SIG-M5 treated with dmso at 0.1 percent for 504 hours (cell line): ENCODE data around the gene GBP6.
"Not testable (repeated sequence)": the region's sequence is repeated elsewhere in the genome, so short reads cannot be mapped to it uniquely, and the experiment has no call there.

Experiments
- DNase-seq: peaks from one replicate; lab custom pipeline; 2025; ENCODE audit not compliant: unreplicated experiment; lab: John Stamatoyannopoulos, UW

GBP6 gene, protein sequence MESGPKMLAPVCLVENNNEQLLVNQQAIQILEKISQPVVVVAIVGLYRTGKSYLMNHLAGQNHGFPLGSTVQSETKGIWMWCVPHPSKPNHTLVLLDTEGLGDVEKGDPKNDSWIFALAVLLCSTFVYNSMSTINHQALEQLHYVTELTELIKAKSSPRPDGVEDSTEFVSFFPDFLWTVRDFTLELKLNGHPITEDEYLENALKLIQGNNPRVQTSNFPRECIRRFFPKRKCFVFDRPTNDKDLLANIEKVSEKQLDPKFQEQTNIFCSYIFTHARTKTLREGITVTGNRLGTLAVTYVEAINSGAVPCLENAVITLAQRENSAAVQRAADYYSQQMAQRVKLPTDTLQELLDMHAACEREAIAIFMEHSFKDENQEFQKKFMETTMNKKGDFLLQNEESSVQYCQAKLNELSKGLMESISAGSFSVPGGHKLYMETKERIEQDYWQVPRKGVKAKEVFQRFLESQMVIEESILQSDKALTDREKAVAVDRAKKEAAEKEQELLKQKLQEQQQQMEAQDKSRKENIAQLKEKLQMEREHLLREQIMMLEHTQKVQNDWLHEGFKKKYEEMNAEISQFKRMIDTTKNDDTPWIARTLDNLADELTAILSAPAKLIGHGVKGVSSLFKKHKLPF

DNA sequence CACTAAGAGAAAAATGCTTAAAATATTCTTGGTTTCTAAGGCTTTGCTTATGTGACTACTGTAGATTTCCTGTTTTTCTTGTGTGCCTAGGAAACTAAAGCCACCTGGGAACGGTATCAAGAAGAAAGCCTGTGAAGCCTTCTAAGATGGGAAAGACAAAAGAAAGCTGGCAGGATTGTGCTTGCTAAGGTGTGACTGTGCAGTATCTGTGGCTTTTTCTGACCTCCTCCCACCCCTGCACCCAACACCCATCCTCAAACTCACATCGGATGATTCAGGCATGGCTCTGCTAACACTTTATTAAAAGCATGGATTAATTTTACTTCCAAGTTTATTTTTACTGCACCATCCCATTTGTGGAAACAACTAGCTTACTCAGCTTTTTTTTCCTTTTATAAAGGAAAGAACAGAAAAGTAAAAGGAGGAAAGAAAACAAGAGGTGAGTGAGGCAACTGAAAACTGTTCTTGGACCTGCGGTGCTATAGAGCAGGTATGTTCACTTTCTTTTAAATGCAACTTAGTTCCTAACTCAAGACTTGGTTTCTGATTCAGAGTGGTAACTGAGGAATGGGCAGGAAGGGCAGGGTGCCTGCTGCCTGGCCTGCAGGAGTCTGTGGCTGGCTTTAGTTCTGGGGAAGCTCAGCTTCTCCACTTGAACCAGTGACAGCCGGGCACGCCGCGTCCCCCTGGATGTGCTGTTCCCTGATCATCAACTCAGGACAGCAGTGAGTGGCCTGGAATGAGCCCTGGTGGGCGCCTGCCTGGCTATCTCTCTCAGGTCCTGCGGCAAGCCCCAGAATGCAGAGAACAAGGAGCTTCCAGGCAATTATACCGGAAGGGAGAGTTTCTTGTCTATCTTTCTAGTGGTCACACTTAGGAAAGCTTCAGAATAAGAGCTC lies at the start of gene GBP6:
GBP6 (plus strand) TSS at position 422 of the 899 bp plus-strand sequence. CDS start 4,493 bp downstream, outside the sequence.
- DNase-seq = no peak

DNA sequence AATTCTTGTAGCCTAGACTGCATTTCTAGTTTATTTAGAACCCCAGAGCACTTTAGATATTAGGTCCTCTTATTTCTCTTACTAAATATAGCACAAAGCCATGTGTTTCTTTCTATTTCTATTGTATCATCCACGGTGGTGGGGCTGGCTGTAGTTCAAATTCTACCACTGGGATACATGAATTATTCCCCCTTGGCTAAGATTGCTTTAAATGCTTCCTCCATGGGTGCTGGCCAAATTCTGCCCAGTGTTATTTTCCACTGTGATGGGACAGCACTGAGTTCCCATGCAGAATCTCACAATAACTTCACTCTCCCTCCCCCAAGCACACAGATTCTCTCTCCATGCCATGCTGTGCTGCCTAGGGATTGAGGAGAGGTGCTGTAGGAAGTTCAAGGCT lies 41.5 kb upstream of the GBP6 start:
- no peak for DNase-seq

DNA sequence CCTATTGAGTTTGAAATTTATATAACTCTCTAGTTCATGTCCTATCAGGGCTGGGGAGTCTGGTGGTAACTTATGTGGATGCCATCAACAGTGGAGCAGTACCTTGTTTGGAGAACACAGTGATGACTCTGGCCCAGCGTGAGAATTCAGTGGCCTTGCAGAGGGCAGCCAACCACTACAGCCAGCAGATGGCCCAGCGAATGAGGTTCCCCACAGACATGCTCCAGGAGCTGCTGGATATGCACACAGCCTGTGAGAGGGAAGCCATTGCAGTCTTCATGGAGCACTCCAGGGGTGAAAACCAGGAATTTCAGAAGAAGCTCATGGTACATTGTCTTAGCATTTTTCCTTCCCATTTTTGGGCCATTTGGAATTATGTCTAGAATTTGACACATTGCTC lies 32.0 kb upstream of the GBP6 start:
- DNase-seq = no peak

DNA sequence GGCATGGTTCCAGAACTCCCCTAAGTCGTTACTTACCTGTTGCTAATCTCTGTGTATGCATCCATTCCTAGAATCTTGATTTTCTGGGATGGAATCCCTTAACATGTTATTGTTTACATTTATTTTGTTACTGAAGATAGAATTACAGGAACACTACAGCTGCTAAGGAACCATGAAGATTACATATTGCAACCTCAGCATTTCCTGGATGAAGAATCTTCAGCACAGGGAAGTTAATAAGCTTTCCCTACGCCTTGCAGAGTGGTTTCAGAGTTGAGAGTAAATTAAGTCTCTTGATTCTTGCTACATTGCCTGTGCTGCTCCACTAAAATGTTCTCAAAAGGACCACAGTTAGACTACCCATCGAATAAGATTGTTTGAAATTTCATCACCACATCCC lies 31.4 kb upstream of the GBP6 start:
- no peak for DNase-seq

DNA sequence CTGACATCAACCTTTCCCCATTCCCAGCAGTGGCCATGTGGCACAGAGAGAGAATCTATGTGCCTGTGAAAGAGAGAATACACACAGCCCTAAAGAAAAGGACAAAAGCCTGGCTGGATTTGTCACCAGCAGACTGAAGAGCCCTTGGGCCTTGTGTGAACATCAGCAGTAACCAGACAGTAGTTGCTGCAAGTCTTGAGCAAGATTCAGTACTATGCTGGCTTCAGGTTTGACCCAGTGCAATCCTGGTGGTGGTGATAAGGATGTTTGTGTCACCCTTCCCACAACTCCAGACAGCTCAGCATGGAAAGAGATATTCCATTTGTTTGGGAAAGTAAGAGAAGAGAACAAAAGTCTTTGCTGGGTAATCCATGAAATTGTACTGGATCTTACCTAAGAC lies 28.4 kb upstream of the GBP6 start:
- no peak for DNase-seq

DNA sequence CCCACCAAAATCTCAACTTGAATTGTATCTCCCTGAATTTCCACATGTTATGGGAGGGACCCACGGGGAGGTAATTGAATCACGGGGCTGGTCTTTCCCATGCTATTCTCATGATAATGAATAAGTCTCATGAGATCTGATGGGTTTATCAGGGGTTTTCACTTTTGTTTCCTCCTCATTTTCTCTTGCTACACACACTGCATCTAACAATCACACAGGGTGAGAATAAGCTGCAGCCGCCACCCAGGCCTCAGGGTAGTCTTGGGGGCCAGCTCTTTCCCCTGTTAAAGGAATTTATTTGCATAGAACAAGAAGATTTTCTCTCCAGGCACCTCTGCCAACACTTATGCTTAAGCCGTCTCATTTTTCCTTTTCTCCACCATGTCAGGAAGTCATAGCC lies 26.0 kb upstream of the GBP6 start:
- DNase-seq = no peak

DNA sequence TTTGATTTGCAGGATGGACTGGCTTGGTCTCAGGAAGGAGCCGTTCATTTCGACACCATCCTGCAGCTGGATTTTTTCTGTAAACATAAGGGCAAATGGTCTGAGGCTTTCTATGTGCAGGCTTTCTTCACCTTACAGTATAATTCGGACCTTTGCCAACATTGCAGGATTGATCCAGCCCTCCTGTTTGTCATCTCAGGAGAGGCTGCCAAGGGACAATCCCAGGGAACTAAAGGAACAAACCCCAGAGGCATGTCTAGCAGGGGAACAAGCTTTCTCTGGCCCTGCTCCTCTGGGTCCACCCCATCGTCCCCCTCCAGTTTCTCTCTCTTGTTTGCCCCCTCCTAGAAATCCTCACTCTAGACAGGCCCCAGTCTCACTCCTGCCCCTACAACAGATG lies 24.8 kb upstream of the GBP6 start:
- no peak for DNase-seq

DNA sequence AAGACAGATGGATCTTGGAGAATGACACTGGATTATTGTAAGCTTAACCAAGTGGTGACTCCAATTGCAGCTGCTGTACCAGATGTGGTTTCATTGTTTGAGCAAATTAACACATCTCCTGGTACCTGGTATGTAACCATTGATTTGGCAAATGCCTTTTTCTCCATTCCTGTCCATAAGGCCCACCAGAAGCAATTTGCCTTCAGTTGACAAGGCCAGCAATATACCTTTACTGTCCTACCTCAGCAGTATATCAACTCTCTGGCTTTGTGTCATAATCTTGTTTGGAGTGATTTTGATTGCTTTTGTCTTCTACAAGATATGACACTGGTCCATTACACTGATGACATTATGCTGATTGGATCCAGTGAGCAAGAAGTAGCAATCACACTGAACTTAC lies 18.4 kb upstream of the GBP6 start:
- not testable (repeated sequence) for DNase-seq

DNA sequence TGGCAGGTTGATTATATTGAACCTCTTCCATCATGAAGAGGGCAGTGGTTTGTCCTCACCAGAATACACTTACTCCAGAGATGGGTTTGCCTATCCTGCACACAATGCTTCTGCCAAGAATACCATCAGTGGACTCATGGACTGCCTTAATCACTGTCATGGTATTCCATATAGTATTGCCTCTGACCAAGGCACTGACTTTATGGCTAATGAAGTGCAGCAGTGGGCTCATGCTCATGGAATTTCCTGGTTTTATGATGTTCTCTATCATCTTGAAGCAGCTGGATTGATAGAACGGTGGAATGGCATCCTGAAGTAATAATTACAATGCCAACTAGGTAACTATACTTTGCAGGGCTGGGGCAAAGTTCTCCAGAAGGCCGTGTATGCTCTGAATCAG lies 16.6 kb upstream of the GBP6 start:
- DNase-seq = no peak

DNA sequence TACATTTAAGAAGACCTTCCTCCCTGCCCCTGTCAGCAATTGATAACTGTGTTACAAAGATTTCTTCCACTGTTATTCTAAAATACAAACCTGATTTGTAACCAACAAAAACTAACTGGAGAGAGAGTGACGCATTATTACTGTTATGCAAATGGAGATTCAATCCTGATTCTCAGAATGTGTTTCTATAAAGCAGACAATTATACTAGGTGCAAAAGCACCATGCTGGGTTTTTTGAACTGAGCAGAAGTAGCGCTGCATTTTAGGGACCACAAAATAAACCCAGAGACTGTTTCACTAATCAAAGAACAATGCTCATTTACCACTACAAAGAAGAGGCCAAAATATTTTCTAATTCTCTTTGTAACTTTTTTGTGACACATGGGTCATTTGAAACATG lies 13.6 kb upstream of the GBP6 start:
- DNase-seq = no peak

DNA sequence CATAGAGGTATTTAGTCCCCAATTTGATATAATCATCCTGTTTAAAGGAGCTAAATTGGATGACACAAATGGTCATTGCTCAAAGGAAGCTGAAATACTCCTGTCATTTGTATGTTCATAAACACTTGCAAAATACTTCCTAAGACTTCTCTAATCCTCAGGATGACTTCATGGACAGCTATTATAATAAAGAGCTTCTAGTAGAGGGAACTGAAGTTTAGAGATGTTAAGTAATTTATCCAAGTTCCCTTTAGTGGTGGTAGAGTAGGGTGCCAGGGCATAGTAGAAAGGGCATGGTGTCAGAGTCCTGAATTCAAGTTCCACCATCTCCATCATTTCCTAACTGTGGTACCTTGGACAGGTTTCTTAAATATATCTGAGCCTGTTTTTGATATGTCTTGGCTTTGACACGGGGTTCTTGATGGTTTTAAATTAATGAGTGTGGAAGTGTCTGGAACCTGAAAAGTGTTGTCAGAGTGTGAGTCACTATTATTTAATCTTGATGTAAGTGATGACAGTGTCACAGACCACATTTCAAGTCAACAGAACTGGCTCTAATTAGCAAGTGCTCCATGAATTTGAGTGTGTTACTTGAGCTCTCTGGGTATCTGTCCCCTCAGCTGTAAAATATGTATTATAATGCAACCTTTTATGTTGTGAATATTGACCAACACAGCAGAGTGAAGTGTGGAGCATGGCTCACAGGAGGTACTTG lies 12.1 kb upstream of the GBP6 start:
- DNase-seq = peak; percentile 54

DNA sequence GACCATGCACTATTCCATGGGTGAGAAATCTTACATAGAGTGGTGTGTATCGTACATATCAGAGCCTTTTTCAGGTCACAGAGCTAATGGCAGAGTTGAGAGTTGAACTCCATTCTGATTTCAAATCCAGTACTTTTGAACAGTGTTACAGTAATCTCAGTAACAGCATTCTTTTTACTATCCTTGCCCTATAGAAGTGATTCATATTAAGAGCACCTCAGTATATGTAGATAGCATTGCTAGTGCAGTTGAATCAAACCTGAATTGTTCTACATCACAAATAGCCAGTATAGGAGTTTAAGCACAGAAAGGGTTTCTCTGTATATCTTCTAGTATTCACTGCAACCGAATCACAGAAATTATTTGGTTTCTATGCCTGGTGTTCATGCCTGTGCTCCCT lies 11.4 kb upstream of the GBP6 start:
- no peak for DNase-seq

DNA sequence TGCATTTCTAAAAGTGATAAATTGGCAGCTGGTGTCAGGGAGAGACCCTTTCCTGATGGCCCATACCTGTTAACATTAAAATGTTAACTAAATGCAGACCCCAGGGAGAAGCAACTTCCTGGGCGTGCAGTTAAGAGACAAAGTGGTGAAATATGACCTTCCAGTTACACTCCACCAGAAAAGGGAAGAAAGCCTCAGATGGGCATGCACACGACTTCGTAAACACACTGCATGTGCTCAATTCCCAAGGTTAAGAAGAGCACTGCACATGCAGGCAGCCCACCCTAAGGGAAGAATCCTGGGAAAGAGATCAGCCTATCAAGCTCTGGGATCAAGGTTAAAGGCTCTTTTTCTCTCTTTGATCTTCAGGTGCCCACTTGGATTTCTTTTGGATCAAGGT lies 9.7 kb upstream of the GBP6 start:
- peak; percentile 20 for DNase-seq

DNA sequence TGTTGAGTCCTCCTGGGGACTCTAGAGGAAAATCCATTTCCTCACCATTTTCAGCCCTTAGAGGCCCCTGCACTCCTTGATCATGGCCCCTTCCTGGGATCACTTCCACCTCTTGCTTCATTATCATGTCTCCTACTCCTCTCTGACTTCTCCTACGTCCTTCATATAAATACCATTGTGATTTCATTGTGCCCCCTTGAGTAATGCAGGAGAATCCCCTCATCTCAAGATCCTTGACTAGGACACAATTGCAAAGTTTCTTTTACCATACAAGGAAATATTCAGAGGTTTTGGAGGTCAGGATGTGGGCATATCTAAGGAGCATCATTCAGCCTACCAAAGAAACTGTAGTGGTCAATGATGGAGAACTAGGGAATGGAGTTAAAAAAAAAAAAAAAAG lies 8.8 kb upstream of the GBP6 start:
- no peak for DNase-seq

DNA sequence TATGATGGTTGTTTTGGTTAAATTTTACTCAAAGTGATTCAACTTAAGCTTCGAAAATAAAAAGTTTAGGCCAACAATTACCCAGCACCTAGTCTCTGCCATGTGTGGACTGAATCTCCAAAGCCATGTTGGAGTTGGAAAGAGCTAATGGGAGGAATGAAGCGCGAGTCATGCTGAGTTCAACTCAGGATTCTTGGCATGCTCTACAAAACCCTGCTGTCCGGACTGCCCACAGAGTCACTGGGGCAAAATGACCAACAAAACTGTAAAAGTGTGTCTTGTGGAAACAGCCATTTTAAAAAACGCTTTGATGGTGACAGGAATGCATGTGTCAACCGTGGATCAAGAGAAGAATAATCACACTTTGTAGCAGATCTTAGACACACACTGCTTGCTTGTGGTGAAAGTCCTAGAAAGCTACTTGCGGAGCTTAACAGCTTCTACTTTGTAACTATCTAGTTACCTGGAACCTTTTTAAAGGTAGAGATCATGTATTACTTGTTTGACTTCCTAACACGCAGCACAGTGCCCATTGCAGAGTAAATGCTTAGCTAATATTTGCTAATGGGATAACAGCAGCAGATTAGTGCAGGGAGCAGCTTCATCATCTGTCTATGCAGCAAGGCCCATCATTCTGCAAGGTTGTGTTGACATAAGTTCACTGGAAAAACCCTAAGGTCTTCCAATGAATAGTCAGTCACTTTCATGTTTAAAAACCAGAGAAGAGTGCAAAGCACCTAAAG lies 7.0 kb upstream of the GBP6 start:
- DNase-seq = no peak

DNA sequence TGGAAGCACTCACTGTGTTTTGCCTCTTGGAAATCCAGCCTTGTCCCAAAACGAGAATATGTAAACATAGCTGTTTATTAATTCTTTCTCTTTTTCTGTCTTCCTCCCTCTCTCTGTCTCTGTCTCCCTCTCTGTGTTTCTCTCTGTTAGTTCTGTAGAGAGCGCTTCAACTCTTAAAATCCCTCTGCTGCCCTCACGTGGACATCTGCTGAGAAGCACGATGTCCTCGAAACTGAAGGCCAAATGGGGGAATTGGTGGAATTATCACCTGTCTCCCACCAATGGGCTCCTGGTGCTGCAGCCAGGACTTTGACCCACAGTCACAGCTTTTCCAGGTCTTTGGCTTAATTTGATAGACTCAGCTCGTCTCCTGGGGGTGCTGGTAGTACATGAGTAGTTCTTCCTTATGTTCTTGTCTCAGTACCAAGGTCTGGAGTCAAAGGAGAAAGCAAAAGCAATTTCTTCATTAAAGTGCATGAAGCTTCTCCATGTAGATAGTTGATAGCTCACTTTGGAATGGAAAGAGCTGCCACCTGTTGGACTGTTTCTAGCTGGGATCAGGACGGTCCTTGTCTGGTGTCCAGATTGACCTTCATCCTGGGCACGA lies 5.5 kb upstream of the GBP6 start:
- peak; percentile 69 for DNase-seq

DNA sequence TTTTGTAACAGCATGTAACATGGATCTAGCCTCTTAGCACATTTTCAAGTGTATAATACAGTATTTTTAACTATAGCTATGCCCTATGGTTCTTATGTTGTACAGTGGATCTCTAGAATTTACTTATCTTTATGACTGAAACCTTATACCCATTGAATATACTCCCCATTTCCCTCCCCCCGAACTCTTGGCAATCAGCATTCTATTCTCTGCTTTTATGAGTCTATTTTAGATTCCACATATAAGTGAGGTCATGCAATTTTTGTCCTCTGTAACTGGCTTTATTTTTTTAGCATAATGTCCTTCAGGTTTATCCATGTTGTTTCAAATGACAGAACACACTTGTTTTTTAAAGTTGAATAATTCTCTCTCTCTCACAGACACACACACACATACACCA lies 3.1 kb upstream of the GBP6 start:
- no peak for DNase-seq

DNA sequence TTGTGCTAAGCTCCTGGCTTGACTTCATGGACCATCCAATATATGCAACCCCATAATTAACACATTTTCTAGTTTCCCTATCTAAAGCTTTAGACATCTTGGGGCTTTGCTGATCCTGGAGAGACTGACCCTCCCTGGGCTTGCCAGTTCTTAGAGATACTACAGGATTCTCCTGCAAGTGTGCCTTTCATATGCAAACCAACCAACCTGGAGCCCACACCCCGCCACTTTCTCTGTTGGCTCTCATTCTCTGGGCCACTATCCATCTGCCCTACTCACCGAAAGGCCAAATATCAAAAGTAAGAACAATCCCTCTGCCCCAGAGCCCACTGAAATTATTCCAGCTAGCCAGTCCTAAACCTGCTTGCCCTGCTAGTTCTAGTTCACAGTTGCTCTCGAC lies 2.2 kb upstream of the GBP6 start:
- DNase-seq = no peak

DNA sequence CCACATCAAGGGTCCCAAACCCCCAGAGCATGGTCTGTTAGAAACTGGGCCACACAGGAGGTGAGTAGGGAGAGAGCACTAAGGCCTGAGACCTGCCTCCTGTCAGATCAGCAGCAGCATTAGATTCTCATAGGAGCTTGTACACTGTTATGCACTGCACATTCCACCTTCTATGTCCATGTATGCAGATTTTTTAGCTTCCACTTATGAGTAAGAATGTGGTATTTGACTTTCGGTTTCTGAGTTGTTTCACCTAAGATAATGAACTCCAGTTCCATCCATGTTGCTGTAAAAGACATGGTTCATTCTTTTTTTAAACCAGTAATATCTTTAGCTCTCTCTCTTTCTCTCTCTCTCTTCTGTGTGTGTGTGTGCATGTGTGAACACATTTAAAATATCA lies 663 bp upstream of the GBP6 start:
- no peak for DNase-seq

DNA sequence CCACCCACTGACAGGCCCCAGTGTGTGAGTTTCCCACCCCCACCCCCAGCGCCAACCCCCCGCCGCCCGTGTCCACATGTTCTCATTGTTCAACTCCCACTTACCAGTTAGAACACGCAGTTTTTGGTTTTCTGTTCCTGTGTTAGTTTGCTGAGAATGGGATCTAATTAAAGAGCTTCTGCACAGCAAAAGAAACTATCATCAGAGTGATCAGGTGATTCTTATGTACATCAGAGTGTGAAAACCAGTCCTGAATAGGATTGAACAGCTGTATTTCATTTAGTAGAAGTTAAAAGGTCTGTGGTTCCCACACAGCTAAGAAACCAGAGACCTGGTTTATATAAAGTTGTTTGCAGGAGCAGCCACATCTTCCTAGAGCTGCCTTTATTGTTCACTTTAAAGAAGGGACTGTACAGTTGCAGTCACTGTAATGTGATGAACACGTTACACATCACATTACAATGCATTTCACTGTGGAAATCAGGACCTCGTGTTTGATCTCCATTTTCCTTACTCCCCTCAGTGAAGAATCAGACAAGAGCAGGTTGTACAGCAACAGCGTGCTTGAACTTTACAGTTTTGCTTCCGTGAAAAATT lies 1.2 kb downstream of the GBP6 start:
- no peak for DNase-seq
